Vagina (tissue), 2 donors: ENCODE measurements around the gene DSCAML1.

Source experiments
- POLR2A ChIP-seq, 2 donors: fragments of 450-650 bp; IDR thresholded peaks; one replicate each; pipeline ENCODE4 v1.6.1; 2017; ENCODE audit warnings: antibody characterized with exemption in 2 of 2, mild to moderate bottlenecking in 2 of 2, moderate library complexity in 2 of 2
- POLR2AphosphoS5 ChIP-seq, 2 donors: sonication (generic); formaldehyde crosslinking; IDR thresholded peaks; one replicate each; pipeline ENCODE4 v1.9.0; 2017; ENCODE audit warnings: antibody characterized with exemption in 2 of 2, mild to moderate bottlenecking in 2 of 2, low read depth in 1 of 2; ENCODE audit not compliant: insufficient read depth in 1 of 2
- TF ChIP-seq, protein P1 (sequence below), 3 experiments: fragments of 450-650 bp in 2 of 3; fragments of 200-600 bp in 1 of 3; sonication (generic) in 1 of 3; IDR thresholded peaks; one replicate each; pipeline ENCODE4 v1.5.1; 2017 to 2019; ENCODE audit warnings: antibody characterized with exemption in 3 of 3, mild to moderate bottlenecking in 2 of 3, moderate library complexity in 2 of 3

DNA sequence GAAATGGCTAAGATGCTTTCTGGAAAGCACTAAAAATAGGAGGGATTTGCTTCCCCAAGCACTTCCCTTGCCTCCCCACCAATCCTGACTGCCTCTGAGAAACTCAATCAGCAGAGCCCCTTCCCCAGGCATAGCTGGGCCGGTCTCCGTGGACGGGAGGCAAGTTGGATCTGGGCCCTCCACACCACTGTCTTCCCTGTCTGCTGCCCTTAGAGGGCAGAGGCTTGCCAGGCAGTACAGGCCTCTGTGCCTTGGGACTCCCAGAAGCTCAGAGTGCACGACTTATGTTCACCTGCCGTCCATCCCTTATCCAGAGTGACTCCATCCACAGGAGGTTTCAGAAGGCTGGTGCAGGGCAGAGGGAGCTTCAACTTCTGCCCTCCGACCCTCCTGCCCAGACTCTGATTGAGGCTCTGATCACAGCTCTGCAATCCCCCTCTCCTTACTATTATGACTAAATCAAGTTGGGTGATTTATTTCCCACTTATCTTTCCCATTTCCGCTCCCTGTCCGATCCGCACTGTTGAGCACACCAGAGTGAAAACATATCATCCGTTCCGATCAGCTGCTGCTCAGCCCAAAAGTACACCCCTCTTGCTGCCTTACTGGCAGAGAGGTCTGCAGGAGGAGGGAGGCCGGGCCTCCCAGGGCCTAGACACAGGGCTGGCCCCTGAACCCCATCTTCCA is 71.8 kb downstream of the DSCAML1 start:
- TF ChIP-seq, protein P1, sequence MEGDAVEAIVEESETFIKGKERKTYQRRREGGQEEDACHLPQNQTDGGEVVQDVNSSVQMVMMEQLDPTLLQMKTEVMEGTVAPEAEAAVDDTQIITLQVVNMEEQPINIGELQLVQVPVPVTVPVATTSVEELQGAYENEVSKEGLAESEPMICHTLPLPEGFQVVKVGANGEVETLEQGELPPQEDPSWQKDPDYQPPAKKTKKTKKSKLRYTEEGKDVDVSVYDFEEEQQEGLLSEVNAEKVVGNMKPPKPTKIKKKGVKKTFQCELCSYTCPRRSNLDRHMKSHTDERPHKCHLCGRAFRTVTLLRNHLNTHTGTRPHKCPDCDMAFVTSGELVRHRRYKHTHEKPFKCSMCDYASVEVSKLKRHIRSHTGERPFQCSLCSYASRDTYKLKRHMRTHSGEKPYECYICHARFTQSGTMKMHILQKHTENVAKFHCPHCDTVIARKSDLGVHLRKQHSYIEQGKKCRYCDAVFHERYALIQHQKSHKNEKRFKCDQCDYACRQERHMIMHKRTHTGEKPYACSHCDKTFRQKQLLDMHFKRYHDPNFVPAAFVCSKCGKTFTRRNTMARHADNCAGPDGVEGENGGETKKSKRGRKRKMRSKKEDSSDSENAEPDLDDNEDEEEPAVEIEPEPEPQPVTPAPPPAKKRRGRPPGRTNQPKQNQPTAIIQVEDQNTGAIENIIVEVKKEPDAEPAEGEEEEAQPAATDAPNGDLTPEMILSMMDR (IDR thresholded peaks at IDR 0.05) = no peak
- TF ChIP-seq POLR2AphosphoS5 (IDR thresholded peaks at IDR 0.05; ENCODE audit: insufficient read depth in 1 of 2, low read depth in 1 of 2) = no peak
- TF ChIP-seq POLR2A (IDR thresholded peaks at IDR 0.05) = no peak
